ENCODE results near the gene SPPL2C. TPM values are rescaled to one million over a fixed set of nuclear protein-coding genes. Genes with fewer than 3 reads are reported as not detected.

The SPPL2C gene
- total and polyA plus RNA-seq, 2 of the 13 experiments (the other 11 are each of a cell fraction or from before 2014, with no cell fraction given), result not detected

- TF ChIP-seq NR2F6 (IDR thresholded peaks at IDR 0.05) (no peak), NR2F6 (CRISPR knock-in tag; IDR thresholded peaks at IDR 0.05) (peak; percentile 23; the same call in 1 of the 2 replicates), POLR2A (IDR thresholded peaks at IDR 0.05; ENCODE audit: insufficient read depth in 1 of 2, low read depth in 2 of 2, low read length in 2 of 2) (peak; percentile 34 to 65; a peak in 3 of 4 replicates), ARNT (IDR thresholded peaks at IDR 0.05) (no peak), ZNF205 (CRISPR knock-in tag; IDR thresholded peaks at IDR 0.05) (peak; percentile 38; the same call in 1 of the 2 replicates), BRF2 (CRISPR knock-in tag; IDR thresholded peaks at IDR 0.05) (no peak; the same call in 1 of the 2 replicates), ZSCAN5A (CRISPR knock-in tag; IDR thresholded peaks at IDR 0.05; ENCODE audit: borderline replicate concordance) (no peak), MTA3 (CRISPR knock-in tag; IDR thresholded peaks at IDR 0.05) (no peak), FIP1L1 (IDR thresholded peaks at IDR 0.05; ENCODE audit: borderline replicate concordance, insufficient read depth, low read depth, low read length) (no peak), MXD4 (CRISPR knock-in tag; IDR thresholded peaks at IDR 0.05) (no peak; the same call in none of the 2 replicates), SALL1 (CRISPR knock-in tag; IDR thresholded peaks at IDR 0.05) (peak; percentile 74), ZNF142 (CRISPR knock-in tag; IDR thresholded peaks at IDR 0.05) (peak; percentile 78), AHDC1 (CRISPR knock-in tag; IDR thresholded peaks at IDR 0.05; ENCODE audit: borderline replicate concordance) (no peak), HBP1 (CRISPR knock-in tag; IDR thresholded peaks at IDR 0.05; ENCODE audit: low read depth) (peak; percentile 86)
Measured at GRCh38 chr17:45894022-45894784, 49.5 kb downstream of the SPPL2C start, which contains the start of gene MAPT (continued).

All from HepG2 (cell line).